GM12878 (cell line): ENCODE measurements around the gene TXNRD1. TPM values are rescaled to one million over a fixed set of nuclear protein-coding genes. Genes with fewer than 3 reads are reported as not detected.

Source experiments
- ATAC-seq: fragments of 200-7000 bp; cut with Tn5 transposase; 3 replicates; pipeline ENCODE4 v1.9.1; 2020; ENCODE audit warnings: mild to moderate bottlenecking, moderate library complexity
- BruUV-seq: library from RNA; stranded (reverse); fragments of 400-500 nt; replicated peaks from 2 replicates; lab custom pipeline; 2021; lab: Mats Ljungman, UMichigan
- CTCF ChIA-PET: fragments of 300-600 bp; sonication (Branson Sonifier 250); formaldehyde crosslinking; extraction: SDS; loops from one replicate; lab custom pipeline; 2021; ENCODE audit warnings: inconsistent platforms; lab: Yijun Ruan, JAX
- POLR2A ChIA-PET: fragments of 350-600 bp; formaldehyde crosslinking; extraction: SDS; loops from one replicate; lab custom pipeline; 2021; ENCODE audit warnings: inconsistent platforms; lab: Charles Lee
- RAD21 ChIA-PET: fragments of 300-600 bp; sonication (Branson Sonifier 250); formaldehyde crosslinking; loops from one replicate; lab custom pipeline; 2023; ENCODE audit warnings: antibody characterized with exemption; ENCODE audit not compliant: unreplicated experiment; lab: Charles Lee
- SMC1A ChIA-PET: fragments of 300-600 bp; sonication (Branson Sonifier 250); formaldehyde crosslinking; loops from one replicate; lab custom pipeline; 2023; ENCODE audit not compliant: unreplicated experiment, uncharacterized antibody; lab: Charles Lee
- DNase-seq: peaks from one replicate; pipeline ENCODE4 v3.0.0-alpha.2; 2011; ENCODE audit warnings: low read depth, low spot score
- FAIRE-seq: peaks from 3 replicates; lab custom pipeline; 2011; peaks lifted over from hg19 to GRCh38; lab: Jason Lieb, UNC
- H2AFZ ChIP-seq: 2 replicates; pipeline ENCODE4 v1.6.0; 2011; ENCODE audit warnings: low read depth, low read length, control low read depth; ENCODE audit not compliant: control insufficient read depth
- H3K27ac ChIP-seq: 2 replicates; pipeline ENCODE4 v1.5.1; 2011; ENCODE audit warnings: control low read depth; ENCODE audit not compliant: control insufficient read depth, insufficient read depth
- H3K27me3 ChIP-seq, 2 experiments: replicated peaks in 1 of 2; 2 replicates each; pipeline versions ENCODE4 v1.6.0 to v1.6.1; 2011; ENCODE audit warnings: low read length in 1 of 2; ENCODE audit not compliant: control insufficient read depth in 2 of 2, insufficient read depth in 2 of 2
- H3K36me3 ChIP-seq, 2 experiments: 2 replicates each; pipeline ENCODE4 v1.5.1; 2011; ENCODE audit warnings: low read length in 1 of 2; ENCODE audit not compliant: control insufficient read depth in 2 of 2, insufficient read depth in 2 of 2
- H3K4me1 ChIP-seq: 2 replicates; pipeline ENCODE4 v1.6.1; 2011; ENCODE audit warnings: mild to moderate bottlenecking, low read length, moderate library complexity, mixed read lengths; ENCODE audit not compliant: control insufficient read depth, insufficient read depth
- H3K4me2 ChIP-seq: 2 replicates; pipeline ENCODE4 v1.6.0; 2011; ENCODE audit warnings: control low read depth; ENCODE audit not compliant: control insufficient read depth, insufficient read depth
- H3K4me3 ChIP-seq: fragments of 200-600 bp; sonication (generic); 2 replicates; pipeline ENCODE4 v1.5.1; 2016
- H3K79me2 ChIP-seq: 2 replicates; pipeline ENCODE4 v1.6.0; 2011; ENCODE audit warnings: low read length; ENCODE audit not compliant: control insufficient read depth, insufficient read depth
- H3K9ac ChIP-seq: 2 replicates; pipeline ENCODE4 v1.8.0; 2011; ENCODE audit warnings: low read length, control low read depth, mixed read lengths; ENCODE audit not compliant: control insufficient read depth, insufficient read depth
- H3K9me3 ChIP-seq: replicated peaks from 3 replicates; pipeline ENCODE4 v1.5.1; 2011; ENCODE audit warnings: mild to moderate bottlenecking, low read length; ENCODE audit not compliant: control insufficient read depth, insufficient read depth
- H4K20me1 ChIP-seq: 2 replicates; pipeline ENCODE4 v1.6.0; 2011; ENCODE audit not compliant: control insufficient read depth, insufficient read depth
- BACH1 ChIP-seq: fragments of 450-650 bp; IDR thresholded peaks from 2 replicates; pipeline ENCODE4 v1.6.1; 2017; ENCODE audit warnings: mild to moderate bottlenecking, borderline replicate concordance
- CEBPB ChIP-seq, 2 experiments: fragments of 150-350 bp in 1 of 2; IDR thresholded peaks; 2 replicates each; pipeline ENCODE4 v1.6.1; 2012 to 2014; ENCODE audit warnings: low read depth in 2 of 2, low read length in 2 of 2, borderline replicate concordance in 1 of 2, inconsistent platforms in 1 of 2
- CREB1 ChIP-seq: IDR thresholded peaks from 2 replicates; pipeline ENCODE4 v1.6.1; 2012; ENCODE audit warnings: low read depth, mild to moderate bottlenecking, inconsistent platforms
- EZH2 ChIP-seq: IDR thresholded peaks from 2 replicates; pipeline ENCODE4 v1.6.1; 2012; ENCODE audit warnings: low read depth, mild to moderate bottlenecking, control low read depth, inconsistent platforms, low read length, borderline replicate concordance; ENCODE audit not compliant: control insufficient read depth
- KLF5 ChIP-seq: fragments of 450-650 bp; IDR thresholded peaks from 2 replicates; pipeline ENCODE4 v1.6.1; 2014; ENCODE audit warnings: mild to moderate bottlenecking; ENCODE audit not compliant: partially characterized antibody
- NBN ChIP-seq: fragments of 450-650 bp; IDR thresholded peaks from 2 replicates; pipeline ENCODE4 v1.6.1; 2016
- NFXL1 ChIP-seq: fragments of 450-650 bp; IDR thresholded peaks from 2 replicates; pipeline ENCODE4 v1.6.1; 2017; ENCODE audit warnings: antibody characterized with exemption, mild to moderate bottlenecking, borderline replicate concordance
- NFYB ChIP-seq: IDR thresholded peaks from 2 replicates; pipeline ENCODE4 v1.6.1; 2011; ENCODE audit warnings: low read depth, mild to moderate bottlenecking, low read length, improper control_type of control experiment, moderate library complexity; ENCODE audit not compliant: insufficient read depth
- PAX5 ChIP-seq: IDR thresholded peaks from 2 replicates; pipeline ENCODE4 v1.6.1; 2011; ENCODE audit warnings: low read depth, low read length, borderline replicate concordance
- RCOR1 ChIP-seq: conservative IDR thresholded peaks from 2 replicates; pipeline ENCODE4 v1.6.1; 2012; ENCODE audit warnings: low read depth, low read length, improper control_type of control experiment
- SUPT20H ChIP-seq: IDR thresholded peaks from 2 replicates; pipeline ENCODE4 v1.6.1; 2011; ENCODE audit warnings: low read depth, mild to moderate bottlenecking, low read length, moderate library complexity, borderline replicate concordance; ENCODE audit not compliant: control insufficient read depth
- TARDBP ChIP-seq: IDR thresholded peaks from 2 replicates; pipeline ENCODE4 v1.6.1; 2016; ENCODE audit warnings: borderline replicate concordance
- ZNF384 ChIP-seq: IDR thresholded peaks from 2 replicates; pipeline ENCODE4 v1.6.1; 2012; ENCODE audit warnings: low read depth, mild to moderate bottlenecking, low read length, improper control_type of control experiment, borderline replicate concordance
- ZSCAN29 ChIP-seq: fragments of 450-650 bp; IDR thresholded peaks from 2 replicates; pipeline ENCODE4 v1.6.1; 2017; ENCODE audit warnings: mild to moderate bottlenecking, moderate library complexity
- WGBS: methylation state at CpG from one replicate; pipeline ENCODE4 v1.1.6; 2016; ENCODE audit warnings: low lambda C conversion rate; ENCODE audit not compliant: insufficient replicate concordance, insufficient coverage; ENCODE audit errors: missing lambda C conversion rate; 5-methylcytosine and 5-hydroxymethylcytosine counted together
- in situ Hi-C: fragments of 300-500 bp; cut with MboI; formaldehyde crosslinking; loops from 9 replicates; pipeline ENCODE4 v1.14.3; 2018; ENCODE audit warnings: mixed read lengths
- intact Hi-C: fragments of 100-400 bp; cut with micrococcal nuclease; formaldehyde crosslinking; loops from one replicate; pipeline ENCODE4 v1.14.2; 2022; ENCODE audit not compliant: unreplicated experiment
- polyA plus RNA-seq, 11 experiments: library from polyadenylated mRNA; depleted of rRNA in 4 of 11; unstranded in 6 of 11; stranded (reverse) in 5 of 11; fragments of >200 nt; fragmentation: Nextera tagmentation in 4 of 11; fragmentation: Illumina TruSeq in 1 of 11; extraction: Ambion mirVana in 4 of 11; extraction: Trizol in 1 of 11; gene quantifications; 1 replicate in 1 of 11; 2 replicates in 10 of 11; pipeline versions ENCODE4 v1.2.1 to v1.2.3, GENCODE V29; 2011 to 2016; ENCODE audit warnings: inconsistent platforms in 2 of 11, missing spikeins in 2 of 11, low read depth in 1 of 11
- total RNA-seq, 4 experiments: library from RNA; depleted of rRNA in 3 of 4; stranded (reverse); fragments of >200 nt in 3 of 4; fragmentation: Illumina TruSeq in 1 of 4; extraction: Trizol in 1 of 4; gene quantifications; 2 replicates each; pipeline versions ENCODE4 v1.2.1 to v1.2.3, GENCODE V29; 2013 to 2021
- TF ChIP-seq, protein P1 (sequence below): IDR thresholded peaks from 2 replicates; pipeline ENCODE4 v1.6.1; 2012; ENCODE audit warnings: mild to moderate bottlenecking, low read depth, low read length
- TF ChIP-seq, protein P2 (sequence below): fragments of 150-350 bp; IDR thresholded peaks from 2 replicates; pipeline ENCODE4 v1.6.1; 2014; ENCODE audit warnings: mild to moderate bottlenecking, low read depth, low read length

Gene TXNRD1
- total and polyA plus RNA-seq, 10 of the 15 experiments (the other 5 are each of a cell fraction or from before 2014, with no cell fraction given): 52.6 to 84.6 (median 67.8) TPM

DNA sequence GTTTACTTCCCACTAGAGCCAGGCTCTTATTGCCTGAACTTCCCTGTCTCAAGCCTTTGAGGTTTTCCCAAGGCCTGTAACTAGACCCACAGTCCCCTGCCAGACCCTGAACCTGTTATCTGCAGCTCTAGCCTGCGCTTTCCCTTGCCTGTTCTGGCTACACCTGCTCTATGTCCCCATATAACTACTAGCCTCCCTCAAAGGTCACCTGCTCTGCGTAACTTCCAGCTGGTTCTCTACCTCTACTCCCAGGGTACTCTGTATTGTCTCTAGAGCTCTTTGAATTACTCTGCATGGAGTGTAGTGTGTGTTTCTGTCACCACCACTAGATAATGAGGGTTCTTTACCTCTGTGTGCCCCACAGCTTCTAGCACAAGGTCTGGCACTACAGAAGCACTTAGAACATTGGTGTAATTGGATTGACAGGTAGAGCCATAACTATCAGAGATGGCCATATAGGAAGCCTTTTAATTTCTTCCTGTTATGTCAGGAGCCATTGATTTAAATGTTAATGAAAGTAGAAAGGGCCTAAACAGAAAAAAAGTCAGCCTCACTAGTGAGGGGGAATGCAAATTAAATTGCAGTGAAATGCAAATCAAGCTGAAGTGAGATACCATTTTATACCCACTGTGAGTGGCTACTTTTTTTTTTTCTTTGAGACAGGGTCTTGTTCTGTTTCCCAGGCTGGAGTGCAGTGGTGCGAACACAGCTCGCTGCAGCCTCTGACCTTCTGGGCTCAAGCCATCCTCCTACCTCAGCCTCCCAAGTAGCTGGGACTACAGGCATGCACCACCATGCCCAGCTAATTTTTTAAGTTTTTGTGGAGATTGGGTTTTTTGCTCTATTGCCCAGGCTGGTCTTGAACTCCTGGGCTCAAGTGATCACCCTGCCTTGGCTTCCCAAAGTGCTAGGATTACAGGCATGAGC lies 135.7 kb downstream of the TXNRD1 start:
- no peaks in the 10 kb centered on the region for H3K79me2 ChIP-seq
- H3K9me3 ChIP-seq: no peaks in the 10 kb centered on the region
- SMC1A ChIA-PET: interaction anchor here (0.7 to 1.1 kb wide), 2 partner anchors 12 to 19 kb away, joined by 3 read pairs; no protein-coding TSS in a partner anchor
- POLR2A ChIA-PET: interaction anchor here (0.9 kb wide), 1 partner anchor 40 kb away, joined by 3 read pairs; no protein-coding TSS in a partner anchor
- 100% methylated on average over 4 of the region's 4 CpGs for WGBS
- TF ChIP-seq NBN (no peak), RCOR1 (no peak), ZNF384 (no peak), NFXL1 (no peak), KLF5 (no peak), PAX5 (no peak), CREB1 (no peak), CEBPB (IDR thresholded peaks at IDR 0.05; ENCODE audit: borderline replicate concordance in 1 of 2, low read depth in 2 of 2, low read length in 2 of 2) (no peak), SUPT20H (no peak), ZSCAN29 (no peak), EZH2 (no peak), BACH1 (no peak), NFYB (no peak), TARDBP (no peak)
- TF ChIP-seq, protein P1, sequence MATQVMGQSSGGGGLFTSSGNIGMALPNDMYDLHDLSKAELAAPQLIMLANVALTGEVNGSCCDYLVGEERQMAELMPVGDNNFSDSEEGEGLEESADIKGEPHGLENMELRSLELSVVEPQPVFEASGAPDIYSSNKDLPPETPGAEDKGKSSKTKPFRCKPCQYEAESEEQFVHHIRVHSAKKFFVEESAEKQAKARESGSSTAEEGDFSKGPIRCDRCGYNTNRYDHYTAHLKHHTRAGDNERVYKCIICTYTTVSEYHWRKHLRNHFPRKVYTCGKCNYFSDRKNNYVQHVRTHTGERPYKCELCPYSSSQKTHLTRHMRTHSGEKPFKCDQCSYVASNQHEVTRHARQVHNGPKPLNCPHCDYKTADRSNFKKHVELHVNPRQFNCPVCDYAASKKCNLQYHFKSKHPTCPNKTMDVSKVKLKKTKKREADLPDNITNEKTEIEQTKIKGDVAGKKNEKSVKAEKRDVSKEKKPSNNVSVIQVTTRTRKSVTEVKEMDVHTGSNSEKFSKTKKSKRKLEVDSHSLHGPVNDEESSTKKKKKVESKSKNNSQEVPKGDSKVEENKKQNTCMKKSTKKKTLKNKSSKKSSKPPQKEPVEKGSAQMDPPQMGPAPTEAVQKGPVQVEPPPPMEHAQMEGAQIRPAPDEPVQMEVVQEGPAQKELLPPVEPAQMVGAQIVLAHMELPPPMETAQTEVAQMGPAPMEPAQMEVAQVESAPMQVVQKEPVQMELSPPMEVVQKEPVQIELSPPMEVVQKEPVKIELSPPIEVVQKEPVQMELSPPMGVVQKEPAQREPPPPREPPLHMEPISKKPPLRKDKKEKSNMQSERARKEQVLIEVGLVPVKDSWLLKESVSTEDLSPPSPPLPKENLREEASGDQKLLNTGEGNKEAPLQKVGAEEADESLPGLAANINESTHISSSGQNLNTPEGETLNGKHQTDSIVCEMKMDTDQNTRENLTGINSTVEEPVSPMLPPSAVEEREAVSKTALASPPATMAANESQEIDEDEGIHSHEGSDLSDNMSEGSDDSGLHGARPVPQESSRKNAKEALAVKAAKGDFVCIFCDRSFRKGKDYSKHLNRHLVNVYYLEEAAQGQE: no peak
- TF ChIP-seq, protein P2, sequence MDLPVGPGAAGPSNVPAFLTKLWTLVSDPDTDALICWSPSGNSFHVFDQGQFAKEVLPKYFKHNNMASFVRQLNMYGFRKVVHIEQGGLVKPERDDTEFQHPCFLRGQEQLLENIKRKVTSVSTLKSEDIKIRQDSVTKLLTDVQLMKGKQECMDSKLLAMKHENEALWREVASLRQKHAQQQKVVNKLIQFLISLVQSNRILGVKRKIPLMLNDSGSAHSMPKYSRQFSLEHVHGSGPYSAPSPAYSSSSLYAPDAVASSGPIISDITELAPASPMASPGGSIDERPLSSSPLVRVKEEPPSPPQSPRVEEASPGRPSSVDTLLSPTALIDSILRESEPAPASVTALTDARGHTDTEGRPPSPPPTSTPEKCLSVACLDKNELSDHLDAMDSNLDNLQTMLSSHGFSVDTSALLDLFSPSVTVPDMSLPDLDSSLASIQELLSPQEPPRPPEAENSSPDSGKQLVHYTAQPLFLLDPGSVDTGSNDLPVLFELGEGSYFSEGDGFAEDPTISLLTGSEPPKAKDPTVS: no peak
- RAD21 ChIA-PET: no interaction called here
- intact Hi-C loops (loop anchor here (10.0 kb wide), 2 partner anchors 297 to 467 kb away; partner anchors contain the start of gene GLT8D2), in situ Hi-C loops (no loop called here)
- FAIRE-seq (no peak), ATAC-seq (no peak), DNase-seq (no peak)
- H3K9ac ChIP-seq: no peak overlapping the region
- CTCF ChIA-PET: interaction anchor here (0.7 to 1.9 kb wide), 2 partner anchors 9 to 149 kb away, joined by 3 to 6 read pairs; no protein-coding TSS in a partner anchor
- no peaks in the 10 kb centered on the region for H4K20me1 ChIP-seq
- H3K27me3 ChIP-seq: no peaks in the 10 kb centered on the region
- BruUV-seq: no TSS peak
- peaks cover 9% of the 10 kb centered on the region for H3K4me1 ChIP-seq
- no peak overlapping the region for H3K27ac ChIP-seq
- no peak overlapping the region for H3K4me2 ChIP-seq
- H3K36me3 ChIP-seq: peaks cover 11 to 37% of the 10 kb centered on the region in 2 experiments
- H2AFZ ChIP-seq: no peak overlapping the region
- H3K4me3 ChIP-seq: no peak overlapping the region
